ACHN (cell line): ENCODE measurements around the gene LAMB3.

Source experiments
- DNase-seq: peaks from one replicate; pipeline ENCODE4 v3.0.0-alpha.2; 2015
- in situ Hi-C: cut with HindIII; loops from 2 replicates; pipeline ENCODE4 v1.10.0; 2017; ENCODE audit warnings: low sequenced_read_pairs, low pct_ligation_motif_present, low pct_unique_long_range_greater_than_20kb

LAMB3 gene

GRCh38 chr1:209624558-209625549, 27.4 kb downstream of the LAMB3 start:
- in situ Hi-C loops = no loop called here
- DNase-seq = peak; percentile 49

DNA sequence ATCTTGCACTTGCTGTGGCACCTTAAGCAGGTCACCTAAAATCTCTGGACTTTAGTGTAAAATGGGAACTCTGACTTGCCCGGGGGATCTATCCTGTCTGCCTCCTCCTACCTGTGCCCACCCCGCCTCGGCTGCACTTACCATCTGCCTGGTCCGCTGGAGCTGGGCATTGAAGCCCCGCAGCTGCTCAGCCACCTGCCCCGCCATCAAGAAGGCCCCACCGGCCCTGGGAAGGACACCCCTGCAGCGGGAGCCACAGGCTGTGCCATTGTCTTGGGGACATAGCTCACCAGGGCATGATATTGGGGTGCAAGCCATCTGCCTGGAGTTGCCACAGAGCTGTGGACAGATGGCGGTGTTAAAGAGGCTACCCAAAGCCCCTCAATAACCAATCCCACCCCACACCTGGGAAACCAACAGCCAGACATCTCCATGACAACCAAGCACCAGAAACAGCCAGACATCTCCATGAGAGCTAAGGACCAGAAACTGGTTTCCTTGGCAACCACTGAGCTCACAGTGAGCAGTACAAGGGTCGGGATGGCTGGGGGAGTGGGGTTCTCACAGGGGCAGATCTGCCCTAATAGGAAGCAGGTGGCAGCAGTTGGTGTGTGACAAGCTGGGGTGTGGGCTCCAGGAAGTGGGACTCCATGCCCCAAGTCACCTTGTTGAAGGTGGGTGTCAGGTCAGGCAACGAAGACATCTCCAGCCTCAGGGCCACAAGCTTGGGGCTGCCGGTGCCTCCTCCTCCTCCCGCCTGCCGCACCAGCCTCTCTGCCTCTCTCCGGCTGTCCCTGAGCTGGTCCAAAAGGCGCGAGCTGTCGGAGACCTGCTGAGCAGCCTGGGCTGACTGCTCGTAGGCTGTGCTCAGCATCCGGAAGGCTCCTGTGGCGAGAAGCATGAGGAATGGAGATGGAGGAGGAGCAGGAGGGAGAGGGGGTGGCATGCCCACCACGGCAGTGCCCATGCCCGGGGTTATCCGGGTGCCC, 29.1 kb downstream of the LAMB3 start:
- in situ Hi-C loops = no loop called here
- no peak for DNase-seq

GRCh38 chr1:209621741-209622655, 30.2 kb downstream of the LAMB3 start:
- in situ Hi-C loops = no loop called here
- no peak for DNase-seq

- DNase-seq = no peak
- in situ Hi-C loops = no loop called here
Observed at GRCh38 chr1:209621286-209621685, 30.9 kb downstream of the LAMB3 start.

DNA sequence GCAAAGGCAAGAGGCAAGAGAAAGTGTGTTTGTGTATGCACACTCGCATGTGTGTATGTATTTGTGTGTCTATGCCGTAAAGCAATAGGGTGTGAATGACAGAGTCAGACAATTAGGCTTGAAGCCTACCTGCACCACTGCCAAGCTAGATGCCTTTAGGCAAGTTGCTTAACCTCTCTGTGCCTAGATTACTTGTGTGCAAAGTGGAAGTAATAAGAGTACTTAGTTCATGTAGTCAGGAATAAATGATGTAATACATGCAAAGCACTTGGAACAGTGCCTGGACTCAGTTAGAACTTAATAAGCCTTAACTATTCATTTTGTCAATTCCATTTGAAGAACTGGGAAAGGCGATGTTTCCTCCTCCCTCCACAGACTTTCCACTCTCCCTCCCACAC, 31.7 kb downstream of the LAMB3 start:
- DNase-seq = no peak
- in situ Hi-C loops = no loop called here

- in situ Hi-C loops = no loop called here
- no peak for DNase-seq
Observed at GRCh38 chr1:209619696-209620486, 32.3 kb downstream of the LAMB3 start.

DNA sequence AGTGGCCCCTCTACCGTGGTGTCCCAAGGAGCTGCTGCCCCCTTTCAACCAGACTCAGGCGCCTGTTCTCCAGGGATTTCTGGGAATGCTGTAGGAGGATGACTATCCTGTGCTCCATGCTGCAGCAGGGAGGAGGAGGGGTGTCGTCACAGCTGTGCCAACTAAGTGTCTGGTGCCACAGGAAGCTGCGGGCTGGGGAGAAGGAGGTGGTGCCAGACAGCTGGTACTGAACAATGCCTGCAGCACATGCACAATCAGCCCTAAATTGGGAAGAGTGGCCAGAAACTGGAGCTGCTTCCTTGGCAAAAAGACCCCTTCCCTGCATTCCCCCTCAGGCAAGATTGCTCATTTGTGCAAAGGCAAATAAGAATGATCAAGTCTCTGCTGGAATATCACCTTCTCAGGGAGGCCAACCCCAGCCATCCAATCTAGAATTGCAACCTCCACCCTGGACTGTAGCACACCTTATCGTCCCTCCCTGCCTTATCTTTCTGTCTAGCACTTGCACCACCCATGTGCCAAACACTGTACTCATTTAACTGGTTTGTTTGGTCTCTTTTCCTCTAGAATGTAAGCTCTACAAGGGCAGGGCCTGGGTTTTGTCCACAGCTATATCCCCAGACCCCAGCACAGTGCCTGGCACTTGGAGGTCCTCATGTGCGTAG, 33.3 kb downstream of the LAMB3 start:
- DNase-seq = no peak
- in situ Hi-C loops = no loop called here

- no peak for DNase-seq
- in situ Hi-C loops = no loop called here
Observed at GRCh38 chr1:209618291-209618690, 33.9 kb downstream of the LAMB3 start.

DNA sequence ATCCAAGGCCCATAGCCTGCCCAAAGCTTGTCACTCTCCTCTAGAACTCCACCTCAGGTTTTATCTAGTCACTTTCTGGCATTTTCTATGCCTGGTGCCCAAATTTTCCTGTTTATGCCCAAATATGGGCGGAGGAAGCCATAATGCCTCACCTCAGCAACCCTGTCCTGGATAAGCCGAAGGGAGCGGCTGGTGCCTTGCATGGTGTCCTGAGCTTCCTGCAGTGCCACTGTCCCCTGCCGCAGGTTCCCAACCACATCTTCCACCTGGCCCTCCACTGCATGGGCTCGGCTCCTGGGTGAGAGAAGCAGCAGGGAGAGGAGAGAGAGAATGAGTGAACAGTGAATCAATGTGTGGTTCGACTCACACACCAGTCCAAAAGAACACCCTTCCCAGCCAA, 34.5 kb downstream of the LAMB3 start:
- in situ Hi-C loops = no loop called here
- DNase-seq = no peak

DNA sequence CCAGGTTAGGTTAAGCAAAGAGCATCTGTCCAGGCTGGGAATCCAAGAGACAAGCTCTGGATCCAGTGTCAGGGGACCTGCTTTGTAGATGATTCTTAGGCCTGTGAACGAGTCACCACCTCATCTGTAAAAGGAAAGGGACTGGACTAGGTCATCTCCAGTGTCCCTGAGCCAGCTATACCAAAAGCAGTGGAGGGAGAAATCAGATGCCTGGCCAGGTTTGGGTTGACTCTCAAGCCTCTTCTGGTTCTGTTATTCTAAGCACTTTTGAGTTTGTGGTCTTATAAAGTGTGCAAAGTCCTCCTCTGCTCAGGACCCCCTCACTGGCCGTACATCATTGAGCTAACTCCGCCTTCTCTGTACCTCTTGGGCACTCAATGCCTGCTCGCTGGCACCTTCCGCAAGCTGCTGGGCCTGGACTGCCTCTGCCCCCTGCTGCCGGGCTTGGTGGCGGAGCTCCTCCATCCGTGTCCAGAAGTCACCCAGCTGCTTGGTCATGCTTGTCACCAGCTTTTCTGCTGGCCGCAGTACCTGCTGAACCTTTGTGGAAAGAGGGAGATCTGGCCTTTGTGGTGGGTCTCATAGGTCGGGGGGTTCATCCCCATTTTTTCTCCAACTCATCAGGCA, 35.1 kb downstream of the LAMB3 start:
- in situ Hi-C loops = no loop called here
- DNase-seq = no peak

- in situ Hi-C loops = no loop called here
- DNase-seq = no peak
Observed at GRCh38 chr1:209616366-209617046, 35.7 kb downstream of the LAMB3 start.

DNA sequence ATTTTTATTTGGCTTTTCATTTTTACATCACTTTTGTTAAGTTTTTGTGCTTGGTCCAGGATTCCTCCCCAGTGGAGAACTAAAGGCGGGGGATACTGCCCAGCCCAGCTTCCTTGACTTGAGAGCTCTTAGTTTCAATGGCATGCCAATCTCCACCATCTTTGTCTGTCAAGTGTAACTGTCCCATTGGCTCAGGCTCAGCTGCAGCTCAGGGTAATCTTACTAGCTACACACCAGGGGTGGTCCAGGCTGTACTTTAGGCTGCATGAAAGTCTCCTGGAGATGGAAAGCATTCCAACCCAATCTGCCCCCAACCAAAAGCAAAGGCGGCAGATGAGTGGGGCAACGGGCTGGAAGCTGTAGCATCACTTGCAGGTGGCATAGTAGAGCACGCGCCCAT, 37.3 kb downstream of the LAMB3 start:
- in situ Hi-C loops = no loop called here
- no peak for DNase-seq

- DNase-seq = no peak
- in situ Hi-C loops = no loop called here
Observed at GRCh38 chr1:209614151-209614420, 38.1 kb downstream of the LAMB3 start.

DNA sequence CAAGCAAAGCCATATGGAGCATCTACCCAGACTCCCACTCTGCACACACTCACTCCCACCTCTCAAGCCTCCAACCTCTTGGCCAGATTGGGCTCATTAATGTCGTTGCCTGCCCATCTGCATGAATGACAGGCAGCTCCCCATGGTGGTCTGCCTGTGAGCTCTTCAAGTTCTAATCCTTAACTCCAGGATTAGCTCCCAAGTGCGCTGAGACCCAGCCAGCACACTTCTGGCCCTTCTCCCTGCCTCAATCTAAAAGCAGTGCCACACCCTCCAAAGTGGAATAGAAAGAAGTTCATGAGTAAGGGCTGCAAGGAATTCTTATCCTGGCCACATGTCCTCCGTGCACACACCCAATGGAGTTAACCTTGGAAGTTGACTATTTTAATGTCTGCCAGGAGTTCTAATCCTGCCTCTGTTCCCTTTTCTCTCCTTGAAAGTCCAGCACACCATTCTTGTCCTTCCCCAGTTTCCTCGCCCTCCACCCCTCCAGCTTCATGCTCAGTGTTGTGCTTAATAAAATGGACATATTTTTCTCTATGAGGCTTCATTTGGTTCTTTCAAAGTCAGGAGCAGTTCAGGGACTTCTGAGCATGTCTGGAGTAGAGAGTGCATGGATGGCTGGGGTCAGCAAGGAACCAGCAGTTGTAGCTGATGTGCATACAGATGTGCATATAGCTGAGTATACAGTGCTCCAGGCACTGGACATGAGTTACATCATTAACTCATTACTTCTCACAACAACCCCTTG, 38.6 kb downstream of the LAMB3 start:
- in situ Hi-C loops = no loop called here
- no peak for DNase-seq

- DNase-seq = no peak
- in situ Hi-C loops = no loop called here
Observed at GRCh38 chr1:209612646-209613399, 39.4 kb downstream of the LAMB3 start.
